ENCODE data around the gene DPM3.
"Not testable (repeated sequence)": the region's sequence is repeated elsewhere in the genome, so short reads cannot be mapped to it uniquely, and the experiment has no call there.

DPM3 gene

DNA sequence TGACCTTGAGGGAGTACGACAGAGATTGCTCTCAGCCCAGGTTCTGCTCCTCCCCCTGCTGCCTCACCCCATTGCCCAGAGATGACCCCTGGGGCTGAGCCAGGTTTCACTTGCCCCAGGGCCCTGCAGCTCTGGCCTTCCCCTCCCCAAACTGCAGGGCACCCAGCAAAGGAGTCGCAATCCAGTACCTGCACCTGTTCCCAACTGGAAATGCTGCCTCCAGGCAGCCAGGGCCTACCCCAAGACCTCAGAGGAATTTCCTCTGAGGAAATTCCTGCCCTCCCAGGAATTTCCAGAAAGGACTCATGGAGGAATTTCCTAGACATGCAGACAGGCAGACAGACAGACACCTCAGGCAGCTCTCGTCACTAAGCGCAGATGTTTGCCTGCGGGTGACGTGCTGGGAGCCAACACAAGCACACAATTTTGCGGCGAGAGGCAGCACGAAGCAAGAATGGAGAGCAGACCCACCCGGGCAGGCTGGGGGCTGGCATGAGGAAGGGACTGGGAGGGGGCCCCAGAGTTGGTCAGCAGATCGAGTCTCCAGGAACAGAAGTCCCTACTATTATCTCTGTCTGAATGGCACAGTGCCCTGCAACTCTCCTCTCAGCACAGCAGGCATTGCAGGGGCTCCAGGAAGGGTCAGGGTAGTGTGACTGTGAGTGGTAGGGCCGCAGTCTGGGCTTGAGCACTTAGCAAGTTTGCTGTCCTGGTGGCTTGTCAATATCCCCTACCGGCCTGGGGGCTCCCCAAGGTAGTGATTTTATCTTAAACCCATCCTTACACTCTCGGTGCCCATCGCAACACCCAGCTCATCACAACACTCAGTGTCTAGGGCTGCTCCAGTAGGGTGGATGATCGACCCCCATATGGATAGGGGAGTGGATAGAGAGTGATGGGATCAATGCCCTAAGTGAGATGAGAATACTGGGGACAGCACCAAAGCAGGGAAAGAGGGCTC lies 15.5 kb downstream of the DPM3 start:
- no peak for DNase-seq

DNA sequence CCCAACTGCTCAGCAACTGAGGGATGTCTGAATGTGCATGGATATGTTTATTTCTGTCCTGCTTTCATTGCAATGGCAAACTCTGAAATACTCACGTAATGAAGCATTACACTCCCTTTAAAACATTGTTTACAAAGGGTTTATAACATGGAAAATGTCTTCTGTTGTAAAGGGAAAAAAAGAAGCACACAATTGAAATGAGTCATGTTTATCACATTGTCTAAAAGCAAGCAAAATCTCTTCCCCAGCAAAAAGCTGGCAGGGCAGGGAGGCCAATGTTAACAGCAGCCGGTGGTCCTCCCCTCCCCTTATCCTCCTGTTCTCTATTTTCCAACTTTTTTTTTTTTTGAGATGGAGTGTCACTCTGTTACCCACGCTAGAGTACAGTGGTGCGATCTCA lies 16.5 kb downstream of the DPM3 start:
- DNase-seq = no peak

DNA sequence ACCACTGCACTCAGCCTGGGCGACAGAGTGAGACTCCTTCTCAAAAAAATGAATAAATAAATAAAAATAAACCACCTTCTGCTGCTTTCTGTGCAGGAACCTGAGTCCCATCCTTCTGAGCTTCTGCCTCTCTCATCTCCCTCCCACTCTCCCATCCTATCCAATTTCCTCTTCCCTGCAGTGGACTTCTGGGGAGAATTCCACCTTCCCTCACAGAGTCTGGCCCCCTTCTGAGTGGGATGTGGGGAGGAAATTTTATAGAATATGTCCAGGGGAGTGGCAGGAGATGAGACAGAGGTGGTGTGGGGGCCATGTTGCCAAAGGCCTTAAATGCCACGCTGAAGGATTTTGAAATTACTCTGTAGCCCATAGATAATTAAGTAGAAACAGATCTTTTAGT lies 18.0 kb downstream of the DPM3 start:
- DNase-seq = no peak

DNA sequence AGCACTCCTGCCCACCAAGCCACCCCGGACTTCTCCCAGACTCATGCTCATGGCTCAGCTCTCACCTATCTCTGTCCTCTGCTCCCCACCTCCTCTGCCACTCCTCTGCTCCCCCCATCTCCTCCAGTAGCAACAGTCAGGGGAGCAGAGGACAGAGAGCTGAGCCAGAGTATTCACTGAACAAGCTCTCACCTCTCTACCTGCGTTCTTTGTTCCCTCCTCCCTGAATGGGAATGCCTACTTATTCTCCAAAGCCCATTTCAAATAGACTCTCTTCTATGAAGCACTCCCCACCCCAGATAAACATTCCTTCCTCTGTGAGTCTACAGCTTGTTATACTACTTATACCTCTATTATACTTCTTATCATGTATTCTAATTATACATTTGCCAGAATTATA lies 19.1 kb downstream of the DPM3 start:
- DNase-seq = no peak

DNA sequence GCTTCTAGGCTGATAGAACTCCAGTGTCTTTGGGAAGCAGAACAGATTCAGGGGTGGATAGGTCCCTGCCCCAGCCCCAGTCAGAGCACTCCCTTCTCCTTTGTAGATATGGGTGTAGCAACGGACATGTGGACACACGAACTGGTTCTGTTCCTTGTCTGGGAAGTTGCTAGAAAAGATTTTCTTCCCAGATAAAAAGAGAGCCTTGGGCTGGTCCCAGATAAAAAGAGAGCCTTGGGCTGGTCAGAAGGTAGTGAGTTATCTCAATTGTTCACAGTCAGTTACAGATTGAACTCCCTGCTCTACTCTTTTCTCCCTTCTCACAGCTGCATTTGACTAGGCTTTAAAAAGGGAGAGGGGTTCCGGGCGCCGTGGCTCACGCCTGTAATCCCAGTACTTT lies 20.1 kb downstream of the DPM3 start:
- no peak for DNase-seq

DNA sequence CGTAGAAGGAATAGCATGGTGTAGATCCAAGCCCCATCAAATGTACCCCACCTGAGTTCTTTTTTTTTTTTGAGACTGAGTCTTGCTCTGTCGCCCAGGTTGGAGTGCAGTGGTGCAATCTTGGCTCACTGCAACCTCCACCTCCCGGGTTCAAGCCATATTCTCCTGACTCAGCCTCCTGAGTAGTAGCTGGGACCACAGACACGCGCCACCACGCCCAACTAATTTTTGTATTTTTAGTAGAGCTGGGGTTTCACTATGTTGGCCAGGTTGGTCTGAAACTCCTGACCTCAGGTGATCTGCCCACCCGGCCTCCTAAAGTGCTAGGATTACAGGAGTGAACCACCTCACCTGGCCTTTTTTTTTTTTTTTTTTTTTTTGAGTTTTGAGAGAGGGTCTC lies 22.2 kb downstream of the DPM3 start:
- not testable (repeated sequence) for DNase-seq

DNA sequence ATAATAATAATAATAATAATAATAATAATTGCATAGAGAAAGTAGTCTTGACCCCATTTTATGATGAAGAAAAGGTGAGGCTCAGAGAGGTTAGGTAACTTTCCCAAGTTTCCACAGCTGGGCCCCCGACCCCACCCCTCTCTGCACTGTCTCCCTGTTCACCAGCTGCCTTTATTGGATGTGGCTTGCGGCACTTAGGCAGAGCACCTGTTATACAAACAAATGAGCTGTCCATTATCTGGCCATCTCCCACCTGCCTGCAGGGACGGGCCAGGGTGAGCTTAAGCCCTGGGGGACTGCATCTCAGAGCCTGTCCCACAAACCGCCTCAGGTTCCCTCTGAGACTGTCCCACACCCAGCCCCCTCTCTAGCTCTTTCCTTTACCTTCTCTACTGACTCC lies 22.7 kb downstream of the DPM3 start:
- DNase-seq = no peak

DNA sequence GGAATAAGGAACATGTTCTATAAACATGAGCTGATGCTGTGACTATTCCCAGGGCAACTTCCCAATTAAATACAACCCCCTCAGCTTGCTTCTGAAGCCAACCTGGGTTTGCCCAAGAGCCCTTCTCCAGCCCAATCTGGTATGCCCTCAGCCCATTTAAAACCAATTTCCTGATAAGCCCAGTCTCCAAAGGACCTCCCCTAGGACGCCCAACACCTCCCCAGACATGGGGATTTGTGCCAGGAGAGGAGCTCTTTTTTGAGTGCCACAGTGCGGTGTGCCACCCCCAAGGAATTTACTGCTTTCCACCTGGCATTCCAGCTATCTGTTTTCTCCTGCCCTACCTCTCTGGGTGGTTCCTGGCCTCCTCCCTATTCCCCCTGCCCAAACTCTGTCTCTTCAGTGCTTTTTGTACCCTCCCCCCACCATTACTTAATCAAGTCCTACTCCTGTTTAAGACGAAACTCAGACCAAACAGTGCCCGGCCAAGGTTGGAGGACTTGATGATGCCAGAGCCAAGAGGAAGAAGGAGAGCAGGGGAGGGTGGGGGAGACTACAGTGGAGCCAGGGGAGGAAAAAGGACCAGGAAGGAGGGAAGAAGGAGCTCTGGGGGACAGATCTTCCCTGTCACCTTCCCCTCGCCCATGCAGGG lies 24.1 kb downstream of the DPM3 start:
- no peak for DNase-seq

DNA sequence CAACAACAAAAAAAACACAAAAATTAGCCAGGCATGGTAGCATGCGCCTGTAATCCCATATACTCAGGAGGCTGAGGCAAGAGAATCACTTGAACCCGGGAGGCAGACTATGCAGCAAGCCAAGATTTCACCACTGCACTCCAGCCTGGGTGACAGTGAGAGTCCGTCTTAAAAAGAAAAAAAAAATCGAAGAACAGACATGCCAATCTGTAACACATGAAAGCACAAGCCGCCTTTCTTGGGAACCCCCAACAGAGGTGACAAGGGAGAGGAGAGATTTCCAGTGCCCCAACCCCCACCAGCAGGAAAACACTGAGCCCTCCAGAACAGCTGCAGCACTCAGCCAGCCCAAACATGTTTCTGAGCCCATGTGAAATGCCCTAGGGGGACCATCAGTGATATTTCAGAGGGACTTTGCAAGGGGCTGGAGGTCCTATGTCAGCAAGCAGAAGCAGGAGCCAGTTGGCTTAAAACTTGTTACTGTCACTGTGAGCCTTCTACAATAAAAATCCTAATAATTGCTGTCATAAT lies 26.8 kb downstream of the DPM3 start:
- DNase-seq = no peak

DNA sequence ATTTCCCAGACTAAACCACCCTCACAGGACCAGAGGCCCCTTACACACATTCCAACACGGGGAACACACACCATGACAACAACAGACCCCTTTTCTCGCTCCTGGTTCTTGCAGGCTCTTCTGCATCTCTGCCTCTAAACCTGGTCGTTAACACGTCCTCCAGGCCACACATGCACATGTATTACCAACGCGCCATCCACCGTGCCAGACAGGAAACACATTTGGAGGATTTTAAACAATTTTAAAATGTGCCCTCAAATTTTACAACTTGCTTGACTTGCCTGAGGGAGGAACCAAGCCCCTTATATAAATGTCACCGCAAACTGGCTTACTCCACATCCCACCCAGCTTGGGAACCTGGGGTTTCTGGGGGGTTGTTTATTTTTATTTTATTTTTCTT lies 29.5 kb downstream of the DPM3 start:
- DNase-seq = no peak

DNA sequence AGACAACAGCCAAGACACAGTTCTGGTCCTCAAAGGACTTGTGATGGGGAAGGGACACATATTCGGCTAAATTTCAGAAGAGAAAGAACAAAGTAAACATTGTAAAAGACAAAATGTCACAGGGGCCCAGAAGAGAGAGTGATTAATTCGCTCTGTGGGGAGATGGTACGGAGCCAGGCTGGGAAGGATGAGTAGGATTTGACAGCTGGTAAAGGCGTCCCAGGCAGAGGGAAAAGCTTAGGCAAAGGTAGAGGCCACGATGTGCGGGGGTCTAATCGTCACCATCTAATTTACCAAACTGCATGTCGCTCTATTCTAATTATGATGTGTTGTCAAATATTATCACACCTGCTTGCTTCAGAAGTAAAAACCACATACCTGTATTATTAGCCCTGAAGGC lies 29.9 kb downstream of the DPM3 start:
- DNase-seq = no peak

DNA sequence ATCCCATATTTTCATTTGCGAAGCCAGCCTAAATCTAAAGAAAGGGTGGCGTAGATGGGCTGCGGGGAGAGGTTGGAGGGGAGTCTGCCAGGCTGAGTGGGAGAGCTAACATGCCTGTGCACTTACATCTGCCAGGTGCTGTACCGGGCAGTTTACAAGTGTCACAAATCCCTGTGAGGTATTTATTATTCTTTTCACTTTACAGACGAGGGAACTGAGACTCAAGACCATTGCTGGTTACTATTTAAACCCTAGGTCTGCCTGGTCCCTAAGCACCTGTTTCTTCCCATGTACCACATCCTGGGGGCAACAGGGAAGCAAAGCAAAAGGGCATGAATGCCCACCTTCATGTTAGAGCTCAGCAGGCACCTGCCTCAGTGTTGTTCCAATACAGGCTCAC lies 32.0 kb downstream of the DPM3 start:
- DNase-seq = no peak

DNA sequence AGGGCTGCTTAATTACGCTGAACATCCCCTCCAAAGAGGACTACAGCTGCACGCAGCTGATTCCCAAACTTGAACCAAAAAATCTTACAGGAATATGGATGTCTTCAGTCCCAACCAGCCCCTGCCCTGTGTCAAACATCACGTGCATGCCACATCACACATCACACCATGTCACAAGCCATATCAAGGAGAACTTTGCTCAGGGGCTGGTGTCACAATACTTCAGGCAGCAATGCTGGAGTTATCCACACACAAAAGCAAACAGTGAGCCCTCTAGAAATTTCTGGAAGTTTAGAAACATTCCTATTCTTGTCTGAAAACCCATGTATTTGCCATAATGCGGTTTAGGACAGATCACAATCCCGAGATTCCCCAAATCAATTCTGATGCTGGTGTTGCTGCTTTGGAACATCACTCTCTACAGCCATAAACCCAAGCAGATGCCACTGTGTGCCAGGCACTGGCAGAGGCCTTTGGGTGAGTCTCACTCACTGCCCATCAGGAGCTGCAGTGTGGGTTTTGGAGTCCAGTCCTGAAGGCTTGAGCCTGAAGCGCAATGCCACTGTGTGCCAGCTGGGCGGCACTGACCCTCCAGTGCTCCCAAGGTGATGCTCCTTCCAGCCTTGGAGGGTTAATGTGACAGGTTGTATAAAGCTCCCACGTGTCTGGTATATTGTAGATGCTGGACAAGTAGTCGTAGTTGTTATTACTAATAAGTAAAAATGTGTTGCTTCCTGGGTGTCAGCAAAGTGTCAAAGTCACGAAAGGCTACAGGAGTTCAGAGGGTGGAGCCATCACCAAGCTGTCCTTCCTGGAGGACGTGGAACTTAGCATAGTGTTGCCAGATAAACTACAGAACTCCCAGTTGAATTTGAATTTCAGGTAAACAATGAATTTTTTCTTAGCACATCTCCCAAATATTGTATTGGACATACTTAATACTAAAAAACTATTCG lies 32.7 kb downstream of the DPM3 start:
- no peak for DNase-seq

DNA sequence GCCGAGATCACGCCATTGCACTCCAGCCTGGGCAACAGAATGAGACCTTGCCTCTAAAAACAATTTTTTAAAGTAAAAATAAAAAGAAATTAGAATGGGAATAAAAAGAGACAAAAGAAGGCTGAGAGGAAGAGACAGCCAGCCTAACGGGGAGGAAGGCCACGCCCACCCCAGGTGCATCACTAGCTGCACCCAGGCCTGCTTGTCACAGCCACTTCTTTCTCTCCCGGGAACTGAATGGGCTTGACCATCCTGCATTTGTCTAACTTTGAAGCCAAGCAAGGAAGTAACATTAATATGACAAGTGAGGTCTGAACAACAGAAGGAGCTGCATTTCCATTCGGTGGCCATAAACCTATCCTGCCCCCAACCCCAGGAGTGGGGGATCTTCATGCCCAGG lies 33.5 kb downstream of the DPM3 start:
- DNase-seq = no peak

DNA sequence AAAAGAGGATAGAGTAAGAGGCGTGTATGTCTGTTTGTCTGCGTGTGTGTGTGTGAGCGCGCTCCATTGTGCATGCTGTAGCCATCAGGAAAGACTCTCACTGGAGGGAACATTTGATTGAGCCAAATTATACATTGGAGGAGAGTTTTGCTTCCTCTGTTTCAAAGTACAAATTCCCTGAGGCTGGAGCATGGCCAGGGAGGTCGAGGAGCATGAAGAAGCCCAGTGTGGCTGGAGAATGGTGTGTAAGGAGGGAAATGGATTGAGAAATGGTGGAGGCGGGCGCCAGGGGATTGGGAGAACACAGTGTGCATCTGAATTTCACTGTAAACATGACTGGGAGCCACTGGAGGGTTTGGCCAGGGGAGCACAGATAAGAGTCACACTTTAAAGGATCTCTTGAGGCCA lies 34.7 kb downstream of the DPM3 start:
- DNase-seq = no peak

DNA sequence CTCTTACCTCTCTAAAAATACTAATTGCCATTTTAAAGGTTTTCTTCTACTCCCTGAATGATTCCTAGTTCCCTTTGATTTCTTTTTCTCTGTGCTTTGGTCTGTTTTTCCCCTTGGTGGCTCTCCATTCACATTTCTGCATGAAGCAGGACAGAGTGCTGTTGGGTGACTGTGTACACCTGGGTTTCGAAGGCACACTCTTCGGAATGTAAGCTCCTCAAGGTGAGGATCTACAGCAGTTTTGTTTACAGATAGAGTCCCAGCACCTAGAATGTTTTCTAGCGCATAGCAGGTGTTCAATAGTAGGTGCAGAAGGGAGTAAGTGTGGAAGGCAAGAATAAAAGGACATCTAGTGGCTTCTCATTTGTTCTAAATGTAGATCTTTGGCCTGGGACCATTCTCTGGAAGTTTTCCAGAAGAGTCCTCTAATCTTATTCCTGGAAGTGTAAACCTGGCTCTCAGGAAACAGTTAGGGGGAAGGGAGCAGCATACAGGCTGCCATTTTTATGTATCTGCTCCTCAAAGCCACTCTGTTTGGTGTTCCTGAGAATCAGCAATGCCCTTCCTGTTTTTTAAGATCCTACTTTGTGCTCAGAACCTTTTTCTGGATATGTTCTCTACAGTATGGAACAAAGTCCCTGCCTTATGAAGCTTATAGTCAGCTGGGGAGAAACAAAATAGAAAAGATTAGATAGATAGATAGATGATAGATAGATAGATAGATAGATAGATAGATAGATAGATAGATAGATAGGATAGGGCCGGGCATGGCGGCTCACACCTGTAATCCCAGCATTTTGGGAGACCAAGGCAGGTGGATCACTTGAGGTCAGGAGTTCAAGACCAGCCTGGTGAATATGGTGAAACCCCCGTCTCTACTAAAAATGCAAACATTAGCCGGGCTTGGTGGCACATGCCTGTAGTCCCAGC lies 35.5 kb downstream of the DPM3 start:
- no peak for DNase-seq

DNA sequence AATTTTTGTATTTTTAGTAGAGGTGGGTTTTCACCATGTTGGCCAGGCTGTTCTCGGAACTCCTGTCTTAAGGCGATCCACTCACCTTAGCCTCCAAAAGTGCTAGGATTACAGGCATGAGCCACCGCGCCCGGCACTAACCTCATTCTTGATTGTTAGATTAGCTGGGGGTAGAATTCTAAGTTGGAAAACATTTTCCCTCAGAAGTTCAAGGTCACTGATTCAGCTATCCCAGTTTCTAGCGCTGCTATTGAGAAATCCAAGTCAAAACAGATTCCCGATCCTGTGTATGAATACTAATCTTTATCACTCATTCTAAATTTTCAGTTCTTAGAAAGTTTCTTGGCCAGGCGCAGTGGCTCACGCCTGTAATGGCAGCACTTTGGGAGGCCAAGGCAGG lies 37.0 kb downstream of the DPM3 start:
- no peak for DNase-seq

DNA sequence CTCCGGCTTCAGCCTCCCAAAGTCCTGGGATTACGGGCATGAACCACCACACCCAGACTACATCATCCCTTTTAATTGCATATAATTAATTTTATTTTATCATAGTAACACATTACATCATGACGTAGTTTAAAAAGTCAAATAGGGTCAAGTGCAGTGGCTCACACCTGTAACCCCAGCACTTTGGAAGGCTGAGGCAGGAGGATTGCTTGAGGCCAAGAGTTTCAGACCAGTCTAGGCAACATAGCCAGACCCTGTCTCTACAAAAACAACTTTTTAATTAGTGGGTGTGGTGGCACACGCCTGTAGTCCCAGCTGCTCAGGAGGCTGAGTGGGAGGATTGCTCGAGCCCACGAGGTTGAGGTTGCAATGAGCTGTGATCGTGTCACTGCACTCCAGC lies 41.0 kb downstream of the DPM3 start:
- DNase-seq = no peak

DNA sequence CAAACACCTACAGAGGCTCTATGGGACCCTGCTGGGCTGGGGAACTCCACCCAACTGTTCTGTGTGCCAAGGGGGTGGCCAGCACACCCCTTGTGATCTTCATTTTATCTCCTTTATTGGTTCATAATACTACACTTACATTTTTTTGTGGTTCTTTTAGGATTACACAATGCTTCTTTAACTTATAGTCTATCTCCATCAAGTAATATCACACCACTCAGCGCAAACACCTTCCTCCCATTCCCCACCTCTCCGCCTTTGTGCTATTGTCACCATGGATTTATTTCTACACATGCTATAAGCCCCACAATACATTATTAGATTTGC lies 45.7 kb downstream of the DPM3 start:
- no peak for DNase-seq

DNA sequence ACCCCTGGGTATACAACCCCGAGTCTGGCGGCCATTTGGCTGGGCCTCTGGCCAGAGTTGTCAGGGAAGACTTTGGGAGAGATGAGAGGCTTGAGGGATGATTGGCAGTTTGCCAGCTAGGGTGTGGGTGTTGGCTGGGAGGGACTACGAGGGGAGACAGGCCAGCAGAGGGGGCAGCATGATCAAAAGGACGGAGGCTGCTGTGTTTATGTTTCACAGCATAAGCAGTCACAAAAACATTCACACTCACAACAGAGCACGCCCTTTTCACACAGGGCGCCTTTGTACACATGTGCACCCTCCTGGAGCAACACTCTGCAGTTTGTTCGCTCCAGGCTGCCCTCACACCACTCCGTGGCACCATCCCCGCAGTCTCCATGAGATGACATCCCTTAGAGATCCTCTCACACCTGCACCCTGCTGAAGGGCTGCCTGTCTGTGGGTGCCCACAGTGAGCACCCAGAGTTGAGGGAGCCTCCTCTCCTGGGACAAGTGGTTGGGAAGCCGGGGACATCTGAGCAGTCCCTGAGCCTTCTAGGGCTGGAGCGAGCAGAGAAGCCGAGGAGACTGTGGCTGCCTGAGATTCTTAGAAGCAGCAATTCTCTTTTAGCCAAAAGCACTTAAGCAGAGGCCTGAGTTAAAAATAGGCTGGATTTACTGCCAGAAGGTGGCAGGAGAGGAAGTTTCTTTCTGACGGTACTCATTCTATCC lies 46.3 kb downstream of the DPM3 start:
- no peak for DNase-seq

DNA sequence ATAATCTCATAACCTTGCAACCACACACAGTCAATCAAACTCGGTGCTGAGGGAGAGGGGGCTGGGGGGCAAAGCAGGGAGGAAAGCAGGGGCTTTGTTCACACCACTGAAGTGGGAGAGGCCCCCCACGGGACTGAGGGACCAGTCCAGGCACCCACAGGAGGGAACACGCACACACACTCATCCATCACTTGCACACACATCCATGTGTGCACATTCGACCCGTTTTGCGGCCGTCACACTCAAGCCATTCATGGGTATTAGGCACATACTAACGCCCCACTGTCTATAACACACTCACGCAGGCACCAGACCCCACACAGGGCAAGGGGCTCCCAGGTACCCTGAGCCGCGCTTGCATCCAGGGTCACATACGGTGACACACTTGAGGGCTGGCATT lies 47.7 kb downstream of the DPM3 start:
- no peak for DNase-seq

Data from activated CD8-positive, alpha-beta memory T cell treated with anti-CD3 and anti-CD28 coated beads for 24 hours (primary cell).